Pancreas (tissue), 10 donors: ENCODE data around the gene RESP18. TPM values are rescaled to one million over a fixed set of nuclear protein-coding genes. Genes with fewer than 3 reads are reported as not detected.

Experiments used
- ATAC-seq, 4 donors: fragments of 200-7000 bp; cut with Tn5 transposase; one replicate each; pipeline versions ENCODE4 v1.8.0 to v1.9.1; 2020; ENCODE audit warnings: mild to moderate bottlenecking in 4 of 4, moderate library complexity in 4 of 4
- DNase-seq, 6 donors: peaks; one replicate each; pipeline ENCODE4 v3.0.0-alpha.2; 2020
- FAIRE-seq: peaks from 2 replicates; lab custom pipeline; 2012; peaks lifted over from hg19 to GRCh38; lab: Jason Lieb, UNC
- H3K27ac ChIP-seq, 4 donors: fragments of 200-600 bp; sonication (generic); 1 replicate in 3 of 4; 2 replicates in 1 of 4; pipeline versions ENCODE4 v1.5.0 to v1.8.0; 2020
- H3K27me3 ChIP-seq, 4 donors: fragments of 200-600 bp; one replicate each; pipeline ENCODE4 v1.8.0; 2021
- H3K36me3 ChIP-seq, 3 donors: fragments of 200-600 bp; sonication (generic) in 1 of 3; one replicate each; pipeline versions ENCODE4 v1.5.0 to v1.8.0; 2020 to 2021
- H3K4me1 ChIP-seq, 3 donors: fragments of 200-600 bp; one replicate each; pipeline ENCODE4 v1.8.0; 2021
- H3K4me3 ChIP-seq, 4 donors: fragments of 200-600 bp; sonication (generic) in 2 of 4; one replicate each; pipeline versions ENCODE4 v1.5.0 to v1.8.0; 2020 to 2021
- H3K9me3 ChIP-seq, 4 donors: fragments of 200-600 bp; one replicate each; pipeline ENCODE4 v1.8.0; 2021
- CTCF ChIP-seq, 4 donors: fragments of 200-600 bp; sonication (generic) in 3 of 4; IDR thresholded peaks; one replicate each; pipeline versions ENCODE4 v1.5.0 to v1.8.0; 2021; ENCODE audit warnings: antibody characterized with exemption in 4 of 4
- WGBS, 2 donors: extraction: QIAGEN DNeasy Blood & Tissue Kit; methylation state at CpG; one replicate each; pipeline ENCODE4 v1.1.7; 2013; 5-methylcytosine and 5-hydroxymethylcytosine counted together
- intact Hi-C, 3 donors: fragments of 100-400 bp; cut with DNase I; formaldehyde crosslinking; loops; one replicate each; pipeline versions ENCODE4 v1.11.1 to v1.14.2; 2022
- polyA plus RNA-seq, 2 donors: library from polyadenylated mRNA; stranded (reverse); fragments of 200-250 nt; gene quantifications; one replicate each; pipeline ENCODE4 v1.2.3, GENCODE V29; 2013
- total RNA-seq, 6 donors: library from RNA; stranded (reverse); fragmentation: NEBNext Ultra II Directional in 4 of 6; extraction: Animal tissue kit (Norgen Biotek cat#: 25700) in 4 of 6; gene quantifications; one replicate each; pipeline versions ENCODE4 v1.2.1 to v1.2.4, GENCODE V29; 2021 to 2023
- donor health status: healthy with polysubstance abuse.
- donor health status: DM: no; HTN: no; CAD: no; lungs with moderate emphysema.
- donor health status: DM: no; HTN: no; CAD: no.
- donor health status: control.
- donor health status: control.
- donor health status: Bipolar disorder and iron deficiency.
- donor health status: DM: yes; HTN: yes; CAD: no.
- donor health status: DM: no; HTN: no; CAD: no.
- donor health status: DM: no; HTN: no; CAD: no.
- donor health status: DM: yes; HTN: yes; CAD: no.

The RESP18 gene
- total and polyA plus RNA-seq, 8 donors: 0.16 TPM; not detected in 7

- Histone ChIP-seq H3K9me3 (no peaks in the 10 kb centered on the region), H3K27me3 (no peaks in the 10 kb centered on the region), H3K27ac (no peak overlapping the region), H3K4me1 (peaks cover 0 to 8% (median 0%) of the 10 kb centered on the region in 3 donors), H3K4me3 (no peak overlapping the region), H3K36me3 (peaks cover 0 to 34% (median 0%) of the 10 kb centered on the region in 3 donors)
- TF ChIP-seq CTCF (IDR thresholded peaks at IDR 0.05): no peak
- whole genome bisulfite sequencing, 2 donors: 90 to 93% methylated on average over 16 of the region's 16 CpGs
- FAIRE-seq (no peak), ATAC-seq (no peak), DNase-seq (no peak)
- intact Hi-C loops: no loop called here
Observed at GRCh38 chr2:219284501-219285372, 47.8 kb downstream of the RESP18 start.

GRCh38 chr2:219282943-219283581 lies 49.5 kb downstream of the RESP18 start:
- DNase-seq: no peak
- no peak for ATAC-seq
- TF ChIP-seq CTCF (IDR thresholded peaks at IDR 0.05): no peak

GRCh38 chr2:219282375-219282774 lies 50.2 kb downstream of the RESP18 start:
- intact Hi-C loops: no loop called here
- Histone ChIP-seq H3K36me3 (peaks cover 0 to 34% (median 0%) of the 10 kb centered on the region in 3 donors), H3K27ac (no peak overlapping the region), H3K27me3 (no peaks in the 10 kb centered on the region), H3K4me3 (no peak overlapping the region), H3K4me1 (peaks cover 7 to 18% (median 9%) of the 10 kb centered on the region in 3 donors), H3K9me3 (no peaks in the 10 kb centered on the region)
- ATAC-seq (no peak), FAIRE-seq (no peak), DNase-seq (no peak)
- TF ChIP-seq CTCF (IDR thresholded peaks at IDR 0.05): no peak
- WGBS, 2 donors: 84 to 86% methylated on average over 5 of the region's 5 CpGs

More at GRCh38 chr2:219282943-219283581, 49.5 kb downstream of the RESP18 start:
- WGBS, 2 donors: 91% methylated on average over 17 of the region's 17 CpGs
- no peaks in the 10 kb centered on the region for H3K9me3 ChIP-seq
- H3K27me3 ChIP-seq: no peaks in the 10 kb centered on the region
- H3K27ac ChIP-seq: no peak overlapping the region
- H3K36me3 ChIP-seq: peaks cover 0 to 34% (median 0%) of the 10 kb centered on the region in 3 donors
- intact Hi-C loops: no loop called here
- no peak overlapping the region for H3K4me3 ChIP-seq
- no peak for FAIRE-seq
- peaks cover 7 to 16% (median 7%) of the 10 kb centered on the region in 3 donors for H3K4me1 ChIP-seq

GRCh38 chr2:219281588-219281987 lies 51.0 kb downstream of the RESP18 start:
- intact Hi-C loops: no loop called here
- FAIRE-seq (no peak), ATAC-seq (no peak), DNase-seq (no peak)
- TF ChIP-seq CTCF (IDR thresholded peaks at IDR 0.05): no peak
- Histone ChIP-seq H3K4me1 (peaks cover 7 to 18% (median 9%) of the 10 kb centered on the region in 3 donors), H3K36me3 (peaks cover 0 to 34% (median 0%) of the 10 kb centered on the region in 3 donors), H3K9me3 (no peaks in the 10 kb centered on the region), H3K27ac (no peak overlapping the region), H3K4me3 (no peak overlapping the region), H3K27me3 (no peaks in the 10 kb centered on the region)
- WGBS, 2 donors: 85 to 87% methylated on average over 7 to 8 of the region's 8 CpGs
